Ascending aorta (tissue), 2 donors: Measurements from ENCODE around the gene CALR. TPM values are rescaled to one million over a fixed set of nuclear protein-coding genes. Genes with fewer than 3 reads are reported as not detected.

Experiments
- DNase-seq, 2 donors: peaks; one replicate each; pipeline ENCODE4 v3.0.0-alpha.2; 2019; ENCODE audit warnings: low spot score in 2 of 2
- H3K27ac ChIP-seq, 2 donors: fragments of 200-600 bp; sonication (generic); one replicate each; pipeline ENCODE4 v1.5.1; 2016 to 2017; ENCODE audit warnings: mild to moderate bottlenecking in 1 of 2
- H3K27me3 ChIP-seq: fragments of 200-600 bp; sonication (generic); one replicate; pipeline ENCODE4 v1.5.1; 2017
- H3K36me3 ChIP-seq, 2 donors: fragments of 200-600 bp; sonication (generic); one replicate each; pipeline ENCODE4 v1.5.1; 2016
- H3K4me1 ChIP-seq, 2 donors: fragments of 200-600 bp; sonication (generic); one replicate each; pipeline ENCODE4 v1.5.1; 2016 to 2017; ENCODE audit warnings: mild to moderate bottlenecking in 1 of 2
- H3K4me3 ChIP-seq, 2 donors: fragments of 200-600 bp; sonication (generic); one replicate each; pipeline ENCODE4 v1.5.1; 2016 to 2017; ENCODE audit warnings: mild to moderate bottlenecking in 1 of 2
- H3K9me3 ChIP-seq, 2 donors: fragments of 200-600 bp; sonication (generic); one replicate each; pipeline ENCODE4 v1.5.1; 2016
- CTCF ChIP-seq, 3 experiments: fragments of 200-600 bp in 2 of 3; fragments of 450-650 bp in 1 of 3; sonication (generic) in 2 of 3; IDR thresholded peaks; one replicate each; pipeline ENCODE4 v1.5.1; 2016 to 2019; ENCODE audit warnings: antibody characterized with exemption in 3 of 3, mild to moderate bottlenecking in 1 of 3, moderate library complexity in 1 of 3
- intact Hi-C: fragments of 100-400 bp; cut with DNase I; formaldehyde crosslinking; loops from one replicate; pipeline ENCODE4 v1.15.1; 2023
- total RNA-seq: library from RNA; depleted of rRNA; stranded (reverse); fragments of >200 nt; gene quantifications from one replicate; pipeline ENCODE4 v1.1.0, GENCODE V29; 2016

Gene CALR
- total RNA-seq, 1 donor from 2014 or later: 297 TPM

GRCh38 chr19:12944104-12944674, 5.8 kb downstream of the CALR start:
- DNase-seq: no peak

GRCh38 chr19:12945479-12946091, 7.2 kb downstream of the CALR start, which contains the start of gene RAD23A:
TSS of gene RAD23A (plus strand) at chr19:12945862. CDS start at chr19:12945949, 87 bp downstream.
- TF ChIP-seq CTCF (IDR thresholded peaks at IDR 0.05): no peak
- no peaks in the 10 kb centered on the region for H3K27me3 ChIP-seq
- peak within 1 kb of the TSS; percentile 97 to 100 for H3K4me3 ChIP-seq
- peak within 1 kb of the TSS; percentile 96 to 99 for H3K27ac ChIP-seq
- H3K9me3 ChIP-seq: no peaks in the 10 kb centered on the region
- DNase-seq: peak; percentile 89 to 99
- peaks cover 12 to 30% of the 10 kb centered on the region in 2 donors for H3K4me1 ChIP-seq
- peaks cover 66 to 72% of the 10 kb centered on the region in 2 donors for H3K36me3 ChIP-seq
- intact Hi-C loops: loop anchor here (5.0 kb wide), 1 partner anchor 153 kb away; the partner anchor contains the start of gene JUNB

More at GRCh38 chr19:12944104-12944674, 5.8 kb downstream of the CALR start:
- peak overlapping the region; percentile 96 to 99 for H3K27ac ChIP-seq
- intact Hi-C loops: no loop called here
- no peaks in the 10 kb centered on the region for H3K9me3 ChIP-seq
- no peak for TF ChIP-seq CTCF (IDR thresholded peaks at IDR 0.05)
- H3K4me3 ChIP-seq: no peak overlapping the region
- H3K4me1 ChIP-seq: peaks cover 22 to 42% of the 10 kb centered on the region in 2 donors
- no peaks in the 10 kb centered on the region for H3K27me3 ChIP-seq
- peaks cover 61 to 70% of the 10 kb centered on the region in 2 donors for H3K36me3 ChIP-seq

GRCh38 chr19:12946092-12946721, 7.8 kb downstream of the CALR start:
- H3K36me3 ChIP-seq: peaks cover 66 to 72% of the 10 kb centered on the region in 2 donors
- intact Hi-C loops: loop anchor here (5.0 kb wide), 1 partner anchor 154 kb away; the partner anchor contains the start of gene JUNB
- peak overlapping the region; percentile 97 to 100 for H3K4me3 ChIP-seq
- TF ChIP-seq CTCF (IDR thresholded peaks at IDR 0.05): no peak
- peak overlapping the region; percentile 96 to 99 for H3K27ac ChIP-seq
- H3K4me1 ChIP-seq: peaks cover 6 to 24% of the 10 kb centered on the region in 2 donors
- peak in 1 of 2 donors; percentile 83 for DNase-seq
- H3K27me3 ChIP-seq: no peaks in the 10 kb centered on the region
- no peaks in the 10 kb centered on the region for H3K9me3 ChIP-seq

GRCh38 chr19:12946731-12947496, 8.5 kb downstream of the CALR start:
- no peak for DNase-seq
- Histone ChIP-seq H3K4me1 (peaks cover 6 to 22% of the 10 kb centered on the region in 2 donors), H3K27me3 (no peaks in the 10 kb centered on the region), H3K36me3 (peaks cover 66 to 72% of the 10 kb centered on the region in 2 donors), H3K9me3 (no peaks in the 10 kb centered on the region), H3K4me3 (peak overlapping the region; percentile 97 to 100), H3K27ac (peak overlapping the region; percentile 96 to 99)
- intact Hi-C loops: loop anchor here (5.0 kb wide), 1 partner anchor 155 kb away; the partner anchor contains the start of gene JUNB
- TF ChIP-seq CTCF (IDR thresholded peaks at IDR 0.05): no peak
